ENCODE data around the gene ZNF76. TPM values are rescaled to one million over a fixed set of nuclear protein-coding genes. Genes with fewer than 3 reads are reported as not detected.

Gene ZNF76
- total RNA-seq, 2 experiments from 2014 or later, result 31.0 to 59.5 TPM

DNA sequence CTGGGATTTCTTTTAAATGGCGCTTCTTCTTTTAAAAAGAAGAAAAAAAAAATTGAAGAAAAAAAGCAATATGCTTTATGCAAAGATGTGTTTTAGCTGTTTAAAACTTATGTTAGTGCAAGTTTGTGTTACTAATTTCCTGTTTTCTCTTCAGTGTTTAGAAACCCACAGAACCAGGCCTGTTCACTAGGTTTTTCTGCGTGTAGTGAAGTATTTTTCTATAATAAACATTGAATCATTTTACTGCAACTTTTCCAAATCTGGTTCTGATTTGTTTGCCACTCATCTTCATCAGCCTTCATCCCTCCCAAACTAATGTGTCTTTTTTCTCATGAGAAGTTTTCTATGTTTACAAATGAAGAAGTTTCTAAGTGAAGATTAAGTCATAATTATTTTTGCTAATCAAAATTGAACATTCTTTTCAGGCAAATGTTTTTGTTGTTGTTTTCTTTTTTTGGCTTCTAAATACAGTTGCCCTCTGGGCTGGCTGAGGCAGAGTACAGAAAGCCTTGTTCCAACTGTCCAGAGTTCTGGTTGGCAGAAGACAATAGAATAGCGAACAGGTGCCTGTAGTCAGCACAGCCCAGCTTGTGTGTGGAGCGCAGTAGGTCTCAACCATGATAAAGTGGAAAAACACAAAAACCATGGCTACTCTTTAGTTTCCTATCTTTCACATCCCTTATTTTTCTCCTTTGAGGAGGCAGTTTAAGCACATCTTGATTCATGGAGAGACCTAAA lies 14.5 kb downstream of the ZNF76 start:
- BruUV-seq (replicated peaks), result no TSS peak
- Histone ChIP-seq H3K4me2 (ENCODE audit: low read length) (no peak overlapping the region), H3K79me2 (ENCODE audit: insufficient read depth, low read depth, low read length) (no peaks in the 10 kb centered on the region)

DNA sequence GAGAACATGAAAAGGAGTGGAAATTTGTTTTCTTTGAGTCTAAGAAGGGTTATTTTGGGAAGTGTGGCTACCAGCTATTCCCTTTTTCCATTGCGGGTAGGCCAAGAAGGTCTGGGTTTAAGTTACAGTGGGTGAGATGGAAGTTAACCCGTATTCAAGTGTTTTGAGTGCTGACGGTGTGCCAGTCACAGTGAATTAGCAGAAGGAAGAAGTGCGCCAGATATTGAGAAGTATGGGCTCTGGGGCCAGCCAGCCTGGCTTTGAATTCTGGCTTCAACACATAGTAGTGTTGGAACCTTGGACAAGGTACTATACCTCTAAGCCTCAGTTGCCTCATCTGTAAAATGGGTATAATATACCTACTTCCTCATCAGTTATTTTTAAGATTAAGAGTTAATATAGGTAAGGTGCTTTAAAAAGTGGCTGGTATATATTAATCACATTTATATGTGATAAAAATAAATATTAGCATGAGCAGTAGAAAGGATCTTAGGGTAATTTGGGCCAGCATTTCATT lies 16.3 kb downstream of the ZNF76 start:
- no peaks in the 10 kb centered on the region for H3K4me1 ChIP-seq (ENCODE audit: insufficient read depth, low read length, poor library complexity, severe bottlenecking)
- H3K9me3 ChIP-seq (ENCODE audit: low read length), result no peaks in the 10 kb centered on the region
- TF ChIP-seq, protein P1, sequence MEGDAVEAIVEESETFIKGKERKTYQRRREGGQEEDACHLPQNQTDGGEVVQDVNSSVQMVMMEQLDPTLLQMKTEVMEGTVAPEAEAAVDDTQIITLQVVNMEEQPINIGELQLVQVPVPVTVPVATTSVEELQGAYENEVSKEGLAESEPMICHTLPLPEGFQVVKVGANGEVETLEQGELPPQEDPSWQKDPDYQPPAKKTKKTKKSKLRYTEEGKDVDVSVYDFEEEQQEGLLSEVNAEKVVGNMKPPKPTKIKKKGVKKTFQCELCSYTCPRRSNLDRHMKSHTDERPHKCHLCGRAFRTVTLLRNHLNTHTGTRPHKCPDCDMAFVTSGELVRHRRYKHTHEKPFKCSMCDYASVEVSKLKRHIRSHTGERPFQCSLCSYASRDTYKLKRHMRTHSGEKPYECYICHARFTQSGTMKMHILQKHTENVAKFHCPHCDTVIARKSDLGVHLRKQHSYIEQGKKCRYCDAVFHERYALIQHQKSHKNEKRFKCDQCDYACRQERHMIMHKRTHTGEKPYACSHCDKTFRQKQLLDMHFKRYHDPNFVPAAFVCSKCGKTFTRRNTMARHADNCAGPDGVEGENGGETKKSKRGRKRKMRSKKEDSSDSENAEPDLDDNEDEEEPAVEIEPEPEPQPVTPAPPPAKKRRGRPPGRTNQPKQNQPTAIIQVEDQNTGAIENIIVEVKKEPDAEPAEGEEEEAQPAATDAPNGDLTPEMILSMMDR (conservative IDR thresholded peaks at IDR 0.05; ENCODE audit: low read length), result no peak
- no peak for TF ChIP-seq EZH2phosphoT487 (IDR thresholded peaks at IDR 0.05; ENCODE audit: borderline replicate concordance, low read depth, low read length)
- no peak overlapping the region for H3K27ac ChIP-seq (ENCODE audit: low read depth, low read length, poor library complexity, severe bottlenecking)
- BruUV-seq (replicated peaks), result no TSS peak
- no peak for DNase-seq (ENCODE audit: low spot score)
- intact Hi-C loops (cut with micrococcal nuclease; ENCODE audit: unreplicated experiment), result no loop called here
- no peaks in the 10 kb centered on the region for H3K9me2 ChIP-seq (ENCODE audit: insufficient read depth, low read length)
- H3K4me2 ChIP-seq (ENCODE audit: low read length), result no peak overlapping the region
- ChIA-PET CTCF (ENCODE audit: unreplicated experiment) (no interaction called here), POLR2A (no interaction called here)
- H3K4me3 ChIP-seq (ENCODE audit: low read depth, low read length, poor library complexity, severe bottlenecking), result no peak overlapping the region
- H3K36me3 ChIP-seq (ENCODE audit: insufficient read depth, low read length), result 0 out of 2 replicates have a peak, but pooled peaks cover 6% of the 10 kb centered on the region
- no peak overlapping the region for H2AFZ ChIP-seq (ENCODE audit: low read length)
- no peaks in the 10 kb centered on the region for H3K79me2 ChIP-seq (ENCODE audit: insufficient read depth, low read depth, low read length)
- H4K20me1 ChIP-seq (ENCODE audit: insufficient read depth, low read length), result no peaks in the 10 kb centered on the region

More for the DNA sequence above, 14.5 kb downstream of the ZNF76 start:
- H3K4me3 ChIP-seq (ENCODE audit: low read depth, low read length, poor library complexity, severe bottlenecking), result no peak overlapping the region
- H3K27ac ChIP-seq (ENCODE audit: low read depth, low read length, poor library complexity, severe bottlenecking), result no peak overlapping the region
- H4K20me1 ChIP-seq (ENCODE audit: insufficient read depth, low read length), result no peaks in the 10 kb centered on the region
- no peak for DNase-seq (ENCODE audit: low spot score)
- H3K4me1 ChIP-seq (ENCODE audit: insufficient read depth, low read length, poor library complexity, severe bottlenecking), result no peaks in the 10 kb centered on the region
- ChIA-PET POLR2A (interaction anchor here (0.7 to 0.9 kb wide), 2 partner anchors 11 to 1172 kb away, joined by 3 read pairs; no protein-coding TSS in a partner anchor), CTCF (ENCODE audit: unreplicated experiment) (no interaction called here)
- TF ChIP-seq, protein P1 (conservative IDR thresholded peaks at IDR 0.05; ENCODE audit: low read length), result no peak
- TF ChIP-seq EZH2phosphoT487 (IDR thresholded peaks at IDR 0.05; ENCODE audit: borderline replicate concordance, low read depth, low read length), result no peak
- no peaks in the 10 kb centered on the region for H3K9me3 ChIP-seq (ENCODE audit: low read length)
- intact Hi-C loops (cut with micrococcal nuclease; ENCODE audit: unreplicated experiment), result no loop called here
- H2AFZ ChIP-seq (ENCODE audit: low read length), result no peak overlapping the region
- peaks cover 9% of the 10 kb centered on the region; the same call in 1 of the 2 replicates for H3K36me3 ChIP-seq (ENCODE audit: insufficient read depth, low read length)
- H3K9me2 ChIP-seq (ENCODE audit: insufficient read depth, low read length), result no peaks in the 10 kb centered on the region

DNA sequence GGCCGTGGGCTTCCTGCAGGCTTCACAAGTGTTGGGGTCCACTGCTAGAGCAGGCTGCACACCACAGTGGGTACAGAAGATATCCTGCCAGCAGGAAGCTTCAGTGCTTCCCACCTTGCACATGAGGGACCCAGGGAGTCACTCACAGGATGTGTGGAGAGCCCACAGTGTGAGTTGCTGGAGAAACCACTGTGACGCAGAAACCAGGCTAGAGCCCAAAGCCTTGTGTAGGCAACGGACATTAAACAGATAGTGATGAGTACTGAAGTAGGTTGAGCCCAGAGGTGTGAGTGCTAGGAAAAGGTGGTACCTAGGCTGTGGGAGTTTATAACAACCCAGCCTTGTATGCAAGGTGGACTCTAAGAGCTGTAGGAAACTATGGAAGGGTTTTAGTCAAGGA lies 19.2 kb downstream of the ZNF76 start:
- intact Hi-C loops (cut with micrococcal nuclease; ENCODE audit: unreplicated experiment), result no loop called here
- H3K4me3 ChIP-seq (ENCODE audit: low read depth, low read length, poor library complexity, severe bottlenecking), result no peak overlapping the region
- no peak for DNase-seq (ENCODE audit: low spot score)
- no peak for TF ChIP-seq EZH2phosphoT487 (IDR thresholded peaks at IDR 0.05; ENCODE audit: borderline replicate concordance, low read depth, low read length)
- CTCF ChIA-PET (ENCODE audit: unreplicated experiment), result interaction anchor here (0.6 kb wide), 1 partner anchor 144 kb away, joined by 3 read pairs; no protein-coding TSS in a partner anchor
- no peak overlapping the region for H2AFZ ChIP-seq (ENCODE audit: low read length)
- H3K4me1 ChIP-seq (ENCODE audit: insufficient read depth, low read length, poor library complexity, severe bottlenecking), result no peaks in the 10 kb centered on the region
- H4K20me1 ChIP-seq (ENCODE audit: insufficient read depth, low read length), result no peaks in the 10 kb centered on the region
- H3K4me2 ChIP-seq (ENCODE audit: low read length), result no peak overlapping the region
- no peaks in the 10 kb centered on the region for H3K79me2 ChIP-seq (ENCODE audit: insufficient read depth, low read depth, low read length)
- H3K9me2 ChIP-seq (ENCODE audit: insufficient read depth, low read length), result no peaks in the 10 kb centered on the region
- POLR2A ChIA-PET, result no interaction called here
- BruUV-seq (replicated peaks), result no TSS peak
- peaks cover 28% of the 10 kb centered on the region; the same call in 1 of the 2 replicates for H3K36me3 ChIP-seq (ENCODE audit: insufficient read depth, low read length)
- H3K9me3 ChIP-seq (ENCODE audit: low read length), result no peaks in the 10 kb centered on the region
- H3K27ac ChIP-seq (ENCODE audit: low read depth, low read length, poor library complexity, severe bottlenecking), result no peak overlapping the region

Data from OCI-LY7 (cell line).